GM23338 (cell line): ENCODE measurements around the gene FGGY. TPM values are rescaled to one million over a fixed set of nuclear protein-coding genes. Genes with fewer than 3 reads are reported as not detected.

Source experiments
- ATAC-seq: fragments of 200-7000 bp; cut with Tn5 transposase; 3 replicates; pipeline ENCODE4 v1.9.1; 2020
- DNase-seq: peaks from one replicate; pipeline ENCODE4 v3.0.0-alpha.2; 2015; ENCODE audit warnings: low spot score
- H2AFZ ChIP-seq: fragments of 200-600 bp; sonication (generic); 2 replicates; pipeline ENCODE4 v1.8.0; 2016; ENCODE audit warnings: antibody characterized with exemption, mild to moderate bottlenecking, moderate library complexity
- H3F3A ChIP-seq: fragments of 200-600 bp; sonication (generic); replicated peaks from 2 replicates; pipeline ENCODE4 v1.8.0; 2017; ENCODE audit warnings: antibody characterized with exemption, mixed run types, low read depth
- H3K27ac ChIP-seq: fragments of 200-600 bp; sonication (generic); 2 replicates; pipeline ENCODE4 v1.6.1; 2016; ENCODE audit warnings: low read depth
- H3K27me3 ChIP-seq: fragments of 200-600 bp; sonication (generic); 2 replicates; pipeline ENCODE4 v1.8.0; 2016; ENCODE audit warnings: mild to moderate bottlenecking, mixed run types, moderate library complexity; ENCODE audit not compliant: insufficient read depth
- H3K36me3 ChIP-seq: fragments of 200-600 bp; sonication (generic); 2 replicates; pipeline ENCODE4 v1.8.0; 2016; ENCODE audit warnings: mild to moderate bottlenecking; ENCODE audit not compliant: insufficient read depth
- H3K4me1 ChIP-seq: fragments of 200-600 bp; sonication (generic); 2 replicates; pipeline ENCODE4 v1.8.0; 2016; ENCODE audit warnings: mild to moderate bottlenecking, moderate library complexity; ENCODE audit not compliant: insufficient read depth
- H3K4me2 ChIP-seq: fragments of 200-600 bp; sonication (generic); 2 replicates; pipeline ENCODE4 v1.7.1; 2017; ENCODE audit warnings: mixed run types
- H3K4me3 ChIP-seq: fragments of 200-600 bp; sonication (generic); 2 replicates; pipeline ENCODE4 v1.6.1; 2016; ENCODE audit warnings: mixed run types
- H3K79me2 ChIP-seq: fragments of 200-600 bp; sonication (generic); replicated peaks from 2 replicates; pipeline ENCODE4 v1.8.0; 2017; ENCODE audit warnings: mild to moderate bottlenecking; ENCODE audit not compliant: insufficient read depth
- H3K9me2 ChIP-seq: fragments of 200-600 bp; sonication (generic); 2 replicates; pipeline ENCODE4 v1.8.0; 2017; ENCODE audit not compliant: insufficient read depth
- H4K20me1 ChIP-seq: fragments of 200-600 bp; sonication (generic); replicated peaks from 2 replicates; pipeline ENCODE4 v1.8.0; 2017; ENCODE audit warnings: mild to moderate bottlenecking; ENCODE audit not compliant: insufficient read depth
- H3K27ac Mint-ChIP-seq: 2 replicates; pipeline ENCODE4 v1.8.0; 2020; ENCODE audit warnings: inconsistent platforms, mild to moderate bottlenecking, moderate library complexity, mixed read lengths
- H3K27me3 Mint-ChIP-seq: 3 replicates; pipeline ENCODE4 v1.8.0; 2022; ENCODE audit warnings: low read depth, mild to moderate bottlenecking, moderate library complexity, mixed read lengths, inconsistent platforms; ENCODE audit not compliant: insufficient read depth, poor library complexity
- H3K36me3 Mint-ChIP-seq: 3 replicates; pipeline ENCODE4 v1.8.0; 2021; ENCODE audit warnings: low read depth, mild to moderate bottlenecking, inconsistent platforms, moderate library complexity, mixed read lengths
- H3K4me1 Mint-ChIP-seq: 3 replicates; pipeline ENCODE4 v1.8.0; 2020; ENCODE audit warnings: mild to moderate bottlenecking, inconsistent platforms, mixed read lengths
- H3K4me3 Mint-ChIP-seq: 3 replicates; pipeline ENCODE4 v1.8.0; 2021; ENCODE audit warnings: moderate library complexity, mild to moderate bottlenecking, inconsistent platforms, mixed read lengths
- H3K9me3 Mint-ChIP-seq: 3 replicates; pipeline ENCODE4 v1.8.0; 2020; ENCODE audit warnings: moderate library complexity, mild to moderate bottlenecking, inconsistent platforms, mixed read lengths
- CREB1 ChIP-seq: fragments of 250-450 bp; sonication (Bioruptor Pico); IDR thresholded peaks from 2 replicates; pipeline ENCODE4 v1.5.0; 2020; ENCODE audit warnings: low read depth, mild to moderate bottlenecking, moderate library complexity
- CTCF ChIP-seq, 2 experiments: fragments of 200-600 bp in 1 of 2; sonication (generic) in 1 of 2; conservative IDR thresholded peaks; 2 replicates each; pipeline versions ENCODE4 v1.5.1 to v1.6.1; 2016 to 2017; ENCODE audit warnings: antibody characterized with exemption in 2 of 2, low read depth in 2 of 2, mild to moderate bottlenecking in 2 of 2, moderate library complexity in 1 of 2
- ETS1 ChIP-seq: IDR thresholded peaks from 2 replicates; pipeline ENCODE4 v1.6.1; 2016; ENCODE audit warnings: antibody characterized with exemption
- EZH2 ChIP-seq: fragments of 200-600 bp; sonication (generic); IDR thresholded peaks from one replicate; pipeline ENCODE4 v1.8.0; 2017; ENCODE audit warnings: antibody characterized with exemption, mild to moderate bottlenecking, low read depth; ENCODE audit not compliant: unreplicated experiment
- EZH2phosphoT487 ChIP-seq: fragments of 200-600 bp; sonication (generic); IDR thresholded peaks from one replicate; pipeline ENCODE4 v1.8.1; 2018; ENCODE audit warnings: antibody characterized with exemption; ENCODE audit not compliant: unreplicated experiment
- NANOG ChIP-seq: IDR thresholded peaks from 2 replicates; pipeline ENCODE4 v1.6.1; 2016; ENCODE audit warnings: antibody characterized with exemption, borderline replicate concordance
- REST ChIP-seq: IDR thresholded peaks from one replicate; pipeline ENCODE4 v1.6.1; 2018; ENCODE audit warnings: antibody characterized with exemption; ENCODE audit not compliant: unreplicated experiment
- ZNF114 ChIP-seq: fragments of 250-450 bp; sonication (Bioruptor Pico); IDR thresholded peaks from 2 replicates; pipeline ENCODE4 v1.5.0; 2020; ENCODE audit warnings: mild to moderate bottlenecking, moderate library complexity
- ZNF462 ChIP-seq: fragments of 250-450 bp; sonication (Bioruptor Pico); IDR thresholded peaks from 2 replicates; pipeline ENCODE4 v1.5.0; 2020; ENCODE audit warnings: mild to moderate bottlenecking, moderate library complexity
- polyA plus RNA-seq: library from polyadenylated mRNA; unstranded; fragments of >200 nt; fragmentation: Nextera tagmentation; extraction: Ambion mirVana; gene quantifications from 2 replicates; pipeline ENCODE4 v1.2.1, GENCODE V29; 2016
- total RNA-seq: library from RNA; depleted of rRNA; stranded (reverse); fragments of >200 nt; shearing (Covaris generic); gene quantifications from 2 replicates; pipeline ENCODE4 v1.2.3, GENCODE V29; 2014

The FGGY gene
- total and polyA plus RNA-seq, 2 experiments from 2014 or later, result 10.9 to 21.4 TPM

GRCh38 chr1:59556802-59557548 lies 260.1 kb downstream of the FGGY start:
- H4K20me1 ChIP-seq, result no peaks in the 10 kb centered on the region
- DNase-seq, result no peak
- no peak overlapping the region for H3K27ac ChIP-seq
- peaks cover 15% of the 10 kb centered on the region for H3K9me3 Mint-ChIP-seq
- H3K9me2 ChIP-seq, result peaks cover 18% of the 10 kb centered on the region; the same call in 1 of the 2 replicates
- no peaks in the 10 kb centered on the region for H3F3A ChIP-seq
- H3K36me3 ChIP-seq, result 0 out of 2 replicates have a peak, but pooled peaks cover 4% of the 10 kb centered on the region
- H3K4me1 ChIP-seq, result no peaks in the 10 kb centered on the region
- no peak for ATAC-seq
- H3K4me3 ChIP-seq, result no peak overlapping the region
- H2AFZ ChIP-seq, result no peak overlapping the region
- H3K27ac Mint-ChIP-seq, result no peak overlapping the region
- no peaks in the 10 kb centered on the region for H3K27me3 ChIP-seq
- no peaks in the 10 kb centered on the region for H3K79me2 ChIP-seq
- TF ChIP-seq REST (no peak), ZNF114 (CRISPR knock-in tag) (no peak), EZH2 (no peak), NANOG (no peak), CREB1 (no peak), ETS1 (no peak), CTCF (conservative IDR thresholded peaks at IDR 0.05; ENCODE audit: low read depth in 2 of 2) (no peak), ZNF462 (no peak), EZH2phosphoT487 (no peak)
- no peak overlapping the region for H3K4me2 ChIP-seq
- peaks cover under 1% of the 10 kb centered on the region; the same call in 1 of the 3 replicates for H3K4me1 Mint-ChIP-seq
- H3K4me3 Mint-ChIP-seq, result no peak overlapping the region
- peaks cover 17% of the 10 kb centered on the region for H3K36me3 Mint-ChIP-seq
- peaks cover 1% of the 10 kb centered on the region for H3K27me3 Mint-ChIP-seq
